ENCODE measurements around the gene GALNS.

DNA sequence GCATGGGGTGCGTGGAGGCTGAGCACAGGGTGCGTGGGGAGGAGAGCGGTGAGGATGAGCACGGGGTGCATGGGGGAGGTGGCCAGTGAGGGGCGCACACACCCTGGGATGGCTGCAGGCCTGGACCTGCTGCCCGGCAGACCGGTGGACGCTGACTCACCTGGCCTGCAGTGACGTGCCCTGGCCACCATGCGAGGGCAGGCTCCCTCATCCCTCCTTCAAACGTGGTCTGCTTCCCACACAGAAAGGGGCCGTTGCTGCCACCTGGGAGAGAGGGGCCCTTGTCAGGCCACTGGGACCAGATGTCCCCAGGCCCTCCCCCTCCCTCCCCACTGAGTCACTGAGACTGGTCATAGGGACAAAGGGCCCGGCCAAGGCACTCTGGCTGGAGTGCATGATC is 24.9 kb downstream of the GALNS start:
- no peak for TF ChIP-seq YY1 (IDR thresholded peaks at IDR 0.05; ENCODE audit: insufficient read depth, insufficient read length)
- TF ChIP-seq ZNF274 (IDR thresholded peaks at IDR 0.05; ENCODE audit: low read depth, low read length): no peak

All from NT2/D1 (cell line).